ENCODE results near the gene ANO1. TPM values are rescaled to one million over a fixed set of nuclear protein-coding genes. Genes with fewer than 3 reads are reported as not detected.

Gene ANO1
- total and polyA plus RNA-seq, 11 donors, result 4.2 to 17.8 (median 9.4) TPM

GRCh38 chr11:70141486-70142220 lies 63.5 kb downstream of the ANO1 start:
- intact Hi-C loops (cut with DNase I), result no loop called here
- DNase-seq (peak in 2 of 5 donors; percentile 35 to 39), ATAC-seq (peak in 2 of 4 donors; percentile 10 to 20)
- peaks cover 0 to 22% (median 3%) of the 10 kb centered on the region in 9 donors for H3K27me3 ChIP-seq
- peak overlapping the region in 1 of 12 donors; percentile 35 for H3K27ac ChIP-seq
- no peaks in the 10 kb centered on the region for H3K9me3 ChIP-seq
- H3K4me3 ChIP-seq, result peak overlapping the region in 3 of 12 donors; percentile 14 to 24 (median 17)
- 31 to 46% (median 42%) methylated on average over 20 of the region's 20 CpGs for WGBS, 4 donors
- H3K36me3 ChIP-seq, result peaks cover 0 to 5% (median 0%) of the 10 kb centered on the region in 9 donors
- H3K4me1 ChIP-seq, result peaks cover 0 to 14% (median 5%) of the 10 kb centered on the region in 12 donors
- TF ChIP-seq POLR2A (IDR thresholded peaks at IDR 0.05) (no peak), CTCF (IDR thresholded peaks at IDR 0.05) (no peak)

GRCh38 chr11:70142221-70142875 lies 64.2 kb downstream of the ANO1 start:
- intact Hi-C loops (cut with DNase I), result no loop called here
- DNase-seq, result no peak
- peaks cover 0 to 14% (median 5%) of the 10 kb centered on the region in 12 donors for H3K4me1 ChIP-seq
- no peak overlapping the region for H3K4me3 ChIP-seq
- no peak for TF ChIP-seq CTCF (IDR thresholded peaks at IDR 0.05)
- no peak for TF ChIP-seq POLR2A (IDR thresholded peaks at IDR 0.05)
- H3K27me3 ChIP-seq, result peaks cover 0 to 22% (median 4%) of the 10 kb centered on the region in 9 donors
- H3K9me3 ChIP-seq, result no peaks in the 10 kb centered on the region
- no peak for ATAC-seq
- H3K36me3 ChIP-seq, result peaks cover 0 to 5% (median 0%) of the 10 kb centered on the region in 9 donors
- 63 to 71% (median 68%) methylated on average over 14 of the region's 14 CpGs for WGBS, 4 donors
- H3K27ac ChIP-seq, result peak overlapping the region in 1 of 12 donors; percentile 35

- Histone ChIP-seq H3K27ac (no peak overlapping the region), H3K27me3 (peaks cover 0 to 34% (median 4%) of the 10 kb centered on the region in 9 donors), H3K9me3 (no peaks in the 10 kb centered on the region), H3K4me1 (peaks cover 0 to 14% (median 5%) of the 10 kb centered on the region in 12 donors), H3K4me3 (no peak overlapping the region), H3K36me3 (peaks cover 0 to 5% (median 0%) of the 10 kb centered on the region in 9 donors)
- ATAC-seq, result no peak
- TF ChIP-seq CTCF (IDR thresholded peaks at IDR 0.05), result no peak
- TF ChIP-seq POLR2A (IDR thresholded peaks at IDR 0.05), result no peak
- no peak for DNase-seq
- WGBS, 4 donors, result 89 to 96% (median 94%) methylated on average over 10 of the region's 10 CpGs
- intact Hi-C loops (cut with DNase I), result no loop called here
Measured at GRCh38 chr11:70144262-70144661, 66.1 kb downstream of the ANO1 start.

- no peak for DNase-seq
- Histone ChIP-seq H3K4me3 (no peak overlapping the region), H3K9me3 (no peaks in the 10 kb centered on the region), H3K27me3 (peaks cover 0 to 34% (median 4%) of the 10 kb centered on the region in 9 donors), H3K36me3 (peaks cover 0 to 8% (median 0%) of the 10 kb centered on the region in 9 donors), H3K27ac (no peak overlapping the region), H3K4me1 (peaks cover 0 to 14% (median 5%) of the 10 kb centered on the region in 12 donors)
- no peak for TF ChIP-seq CTCF (IDR thresholded peaks at IDR 0.05)
- TF ChIP-seq POLR2A (IDR thresholded peaks at IDR 0.05), result no peak
- intact Hi-C loops (cut with DNase I), result no loop called here
- ATAC-seq, result no peak
- WGBS, 4 donors, result 82 to 93% (median 86%) methylated on average over 6 of the region's 6 CpGs
Measured at GRCh38 chr11:70145071-70145470, 67.0 kb downstream of the ANO1 start.
